HEK293T (cell line): ENCODE results near the gene MAP4.

Source experiments
- CTCF ChIA-PET: fragments of 350-600 bp; formaldehyde crosslinking; extraction: SDS; loops from one replicate; lab custom pipeline; 2021; ENCODE audit warnings: antibody characterized with exemption, inconsistent platforms; lab: Yijun Ruan, JAX
- POLR2A ChIA-PET: fragments of 350-600 bp; formaldehyde crosslinking; extraction: SDS; loops from one replicate; lab custom pipeline; 2020; ENCODE audit warnings: antibody characterized with exemption, inconsistent platforms; lab: Yijun Ruan, JAX
- DNase-seq: peaks from one replicate; pipeline ENCODE4 v3.0.0; 2012; ENCODE audit warnings: mixed read lengths; ENCODE audit errors: extremely low spot score
- ARNT ChIP-seq: fragments of 450-650 bp; IDR thresholded peaks from 2 replicates; pipeline ENCODE4 v1.6.1; 2017; ENCODE audit warnings: mild to moderate bottlenecking
- BHLHE40 ChIP-seq: fragments of 450-650 bp; IDR thresholded peaks from 2 replicates; pipeline ENCODE4 v1.6.1; 2016; ENCODE audit warnings: mild to moderate bottlenecking, moderate library complexity, borderline replicate concordance
- CTBP1 ChIP-seq: fragments of 450-650 bp; IDR thresholded peaks from 2 replicates; pipeline ENCODE4 v1.6.1; 2016; ENCODE audit warnings: borderline replicate concordance
- ELF4 ChIP-seq: fragments of 450-650 bp; IDR thresholded peaks from 2 replicates; pipeline ENCODE4 v1.6.1; 2017; ENCODE audit warnings: antibody characterized with exemption
- FOXA1 ChIP-seq: fragments of 450-650 bp; IDR thresholded peaks from 2 replicates; pipeline ENCODE4 v1.6.1; 2016; ENCODE audit warnings: mild to moderate bottlenecking
- FOXK2 ChIP-seq: fragments of 450-650 bp; IDR thresholded peaks from 2 replicates; pipeline ENCODE4 v1.6.1; 2016; ENCODE audit warnings: mild to moderate bottlenecking
- FOXM1 ChIP-seq: fragments of 450-650 bp; IDR thresholded peaks from 2 replicates; pipeline ENCODE4 v1.6.1; 2017; ENCODE audit warnings: mild to moderate bottlenecking, borderline replicate concordance
- HDGF ChIP-seq: fragments of 450-650 bp; IDR thresholded peaks from 2 replicates; pipeline ENCODE4 v1.6.1; 2017; ENCODE audit warnings: antibody characterized with exemption, borderline replicate concordance
- L3MBTL2 ChIP-seq: fragments of 450-650 bp; conservative IDR thresholded peaks from 2 replicates; pipeline ENCODE4 v1.6.1; 2016; ENCODE audit warnings: mild to moderate bottlenecking
- LEF1 ChIP-seq: fragments of 450-650 bp; IDR thresholded peaks from 2 replicates; pipeline ENCODE4 v1.6.1; 2017; ENCODE audit warnings: mild to moderate bottlenecking, borderline replicate concordance
- NFRKB ChIP-seq: fragments of 450-650 bp; IDR thresholded peaks from 2 replicates; pipeline ENCODE4 v1.6.1; 2016; ENCODE audit warnings: mild to moderate bottlenecking, moderate library complexity
- PKNOX1 ChIP-seq: fragments of 450-650 bp; IDR thresholded peaks from 2 replicates; pipeline ENCODE4 v1.6.1; 2016
- SP1 ChIP-seq: fragments of 450-650 bp; IDR thresholded peaks from 2 replicates; pipeline ENCODE4 v1.6.1; 2017
- SUZ12 ChIP-seq: fragments of 450-650 bp; IDR thresholded peaks from 2 replicates; pipeline ENCODE4 v1.6.1; 2016; ENCODE audit warnings: mild to moderate bottlenecking
- TARDBP ChIP-seq: fragments of 450-650 bp; IDR thresholded peaks from 2 replicates; pipeline ENCODE4 v1.6.1; 2016
- ZNF384 ChIP-seq: fragments of 450-650 bp; IDR thresholded peaks from 2 replicates; pipeline ENCODE4 v1.6.1; 2016

The MAP4 gene

GRCh38 chr3:47930979-47931378 lies 85.2 kb downstream of the MAP4 start:
- no peak for DNase-seq
- ChIA-PET CTCF (no interaction called here), POLR2A (no interaction called here)
- TF ChIP-seq SP1: no peak
- TF ChIP-seq HDGF: no peak
- no peak for TF ChIP-seq LEF1
- TF ChIP-seq TARDBP: no peak
- no peak for TF ChIP-seq FOXK2

- ChIA-PET POLR2A (no interaction called here), CTCF (no interaction called here)
- no peak for TF ChIP-seq PKNOX1
- TF ChIP-seq SP1: no peak
- TF ChIP-seq FOXM1: no peak
- TF ChIP-seq ELF4: no peak
- no peak for TF ChIP-seq LEF1
- TF ChIP-seq NFRKB: no peak
- TF ChIP-seq FOXK2: no peak
- TF ChIP-seq HDGF: no peak
- TF ChIP-seq TARDBP: no peak
- TF ChIP-seq CTBP1: no peak
- no peak for TF ChIP-seq ZNF384
- no peak for TF ChIP-seq L3MBTL2
- TF ChIP-seq ARNT: no peak
- TF ChIP-seq SUZ12: no peak
- TF ChIP-seq FOXA1: no peak
- no peak for TF ChIP-seq BHLHE40
- no peak for DNase-seq
Observed at GRCh38 chr3:47916696-47917095, 99.5 kb downstream of the MAP4 start.

GRCh38 chr3:47916201-47916600 lies 100.0 kb downstream of the MAP4 start:
- TF ChIP-seq FOXA1 (no peak), L3MBTL2 (no peak), CTBP1 (no peak), SP1 (no peak), HDGF (no peak), FOXM1 (no peak), ARNT (no peak), LEF1 (no peak), FOXK2 (no peak), NFRKB (no peak), SUZ12 (no peak), ZNF384 (no peak), TARDBP (no peak), PKNOX1 (no peak), ELF4 (no peak)
- DNase-seq: no peak
- POLR2A ChIA-PET: no interaction called here
- CTCF ChIA-PET: no interaction called here

- DNase-seq: no peak
- CTCF ChIA-PET: no interaction called here
- POLR2A ChIA-PET: no interaction called here
- TF ChIP-seq SUZ12 (no peak), FOXK2 (no peak), LEF1 (no peak), ELF4 (no peak), FOXM1 (no peak), L3MBTL2 (no peak)
Observed at GRCh38 chr3:47912006-47912504, 104.2 kb downstream of the MAP4 start.

- CTCF ChIA-PET: no interaction called here
- POLR2A ChIA-PET: no interaction called here
- TF ChIP-seq SUZ12: no peak
- TF ChIP-seq ZNF384: no peak
- no peak for TF ChIP-seq HDGF
- no peak for TF ChIP-seq LEF1
- no peak for TF ChIP-seq BHLHE40
- no peak for TF ChIP-seq ELF4
- TF ChIP-seq PKNOX1: no peak
- TF ChIP-seq TARDBP: no peak
- TF ChIP-seq L3MBTL2: no peak
- no peak for TF ChIP-seq NFRKB
- no peak for TF ChIP-seq CTBP1
- no peak for TF ChIP-seq ARNT
- TF ChIP-seq FOXK2: no peak
- TF ChIP-seq FOXM1: no peak
- no peak for TF ChIP-seq FOXA1
- TF ChIP-seq SP1: no peak
- DNase-seq: no peak
Observed at GRCh38 chr3:47910777-47911440, 105.3 kb downstream of the MAP4 start.

GRCh38 chr3:47910233-47910632 lies 106.0 kb downstream of the MAP4 start:
- ChIA-PET POLR2A (no interaction called here), CTCF (no interaction called here)
- TF ChIP-seq ARNT (no peak), L3MBTL2 (no peak), CTBP1 (no peak), FOXM1 (no peak), NFRKB (no peak), BHLHE40 (no peak), LEF1 (no peak)
- DNase-seq: no peak
